Erythroblast (primary cell): ENCODE data around the gene CFAP43.
"Not testable (repeated sequence)": the region's sequence is repeated elsewhere in the genome, so short reads cannot be mapped to it uniquely, and the experiment has no call there.

ENCODE experiments used
- DNase-seq, 2 experiments: peaks; one replicate each; lab custom pipeline; 2025; lab: John Stamatoyannopoulos, UW
- GATA1 ChIP-seq: IDR thresholded peaks from 2 replicates; pipeline ENCODE4 v1.6.1; 2011; ENCODE audit warnings: low read depth, mild to moderate bottlenecking, control low read depth, low read length, moderate library complexity
- POLR2A ChIP-seq: IDR thresholded peaks from 2 replicates; pipeline ENCODE4 v1.6.1; 2011; ENCODE audit warnings: mild to moderate bottlenecking, low read length

The CFAP43 gene

DNA sequence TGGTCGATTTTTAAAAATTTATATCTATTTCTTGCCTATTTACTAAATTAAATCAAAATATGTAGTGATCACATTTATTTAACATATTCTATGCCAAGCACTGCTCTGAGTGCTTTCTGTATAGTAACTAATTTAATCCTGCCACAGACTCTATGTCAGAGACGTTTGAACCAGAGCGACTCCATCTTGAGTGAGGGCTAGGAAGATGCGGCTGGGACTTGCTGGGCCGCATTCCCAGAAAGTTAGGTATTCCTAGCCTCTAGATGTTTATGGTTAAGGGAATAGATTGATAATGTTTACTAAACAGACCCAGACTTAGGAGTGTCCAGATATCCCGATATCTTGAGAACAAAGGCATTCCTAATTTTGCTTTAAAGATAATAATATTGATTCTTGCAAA lies 19.3 kb upstream of the CFAP43 start:
- TF ChIP-seq GATA1 (no peak), POLR2A (no peak)
- DNase-seq = no peak

DNA sequence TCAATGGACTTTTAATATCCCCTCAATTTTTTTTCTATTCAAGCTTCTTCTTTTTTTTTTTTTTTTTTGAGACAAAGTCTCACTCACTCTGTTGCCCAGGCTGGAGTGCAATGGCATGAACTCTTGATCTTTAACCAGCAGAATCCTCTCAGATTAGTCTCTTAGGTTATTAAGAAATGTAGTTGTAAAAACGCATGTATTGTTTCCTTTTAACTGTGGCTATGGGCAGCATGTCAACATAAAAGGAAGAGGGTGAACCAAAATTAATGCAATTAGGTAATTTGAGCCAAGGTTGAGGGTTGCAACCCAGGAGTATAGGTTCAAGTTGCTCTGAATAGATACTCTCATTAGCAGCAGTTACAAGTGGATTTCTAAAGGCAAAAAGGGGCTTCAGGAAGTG lies 18.2 kb upstream of the CFAP43 start:
- no peak for TF ChIP-seq POLR2A
- no peak for TF ChIP-seq GATA1
- no peak for DNase-seq

DNA sequence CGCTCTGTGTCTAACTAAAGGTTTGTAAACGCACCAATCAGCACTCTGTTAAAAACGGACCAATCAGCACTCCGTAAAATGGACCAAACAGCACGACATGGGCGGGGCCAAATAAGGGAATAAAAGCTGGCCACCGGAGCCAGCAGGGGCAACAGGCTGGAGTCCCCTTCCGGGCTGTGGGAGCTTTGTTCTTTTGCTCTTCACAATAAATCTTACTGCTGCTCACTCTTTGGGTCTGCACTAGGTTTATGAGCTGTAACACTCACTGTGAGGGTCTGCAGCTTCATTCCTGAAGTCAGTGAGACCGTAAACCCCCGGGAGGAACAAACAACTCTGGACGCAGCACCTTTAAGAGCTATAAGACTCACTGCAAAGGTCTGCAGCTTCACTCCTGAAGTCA lies 16.8 kb upstream of the CFAP43 start:
- DNase-seq = not testable (repeated sequence)

DNA sequence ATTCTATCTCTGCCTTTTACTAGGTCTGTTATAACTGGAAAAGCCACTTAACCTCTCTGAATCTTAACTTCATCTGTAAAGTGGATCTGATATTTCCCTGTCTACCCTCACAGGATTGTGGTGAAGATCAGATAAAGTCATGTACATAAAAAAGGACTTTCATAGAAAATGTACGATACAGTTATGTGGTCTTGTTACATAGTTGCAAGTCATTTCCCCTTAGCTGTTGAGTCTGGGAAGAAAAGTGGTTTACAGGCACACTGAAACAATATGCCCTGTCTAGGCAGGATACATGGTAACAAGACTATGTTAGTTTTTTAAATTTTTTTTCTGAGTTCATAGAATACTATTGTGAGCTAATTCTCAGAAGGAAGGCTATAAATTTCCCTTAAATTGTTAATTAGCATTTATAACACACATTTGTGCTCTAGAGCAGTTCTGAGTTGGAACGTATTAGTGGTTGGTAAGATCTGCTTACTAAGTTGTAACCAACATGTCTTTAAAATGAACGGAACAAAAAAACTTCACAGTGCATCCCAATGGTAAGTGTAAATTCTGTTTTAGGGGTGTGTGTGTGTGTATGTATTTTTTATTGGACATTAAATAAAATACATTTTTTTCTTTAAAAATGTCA lies 15.5 kb upstream of the CFAP43 start:
- TF ChIP-seq GATA1 = no peak
- TF ChIP-seq POLR2A = no peak
- peak; percentile 48 to 53 for DNase-seq

DNA sequence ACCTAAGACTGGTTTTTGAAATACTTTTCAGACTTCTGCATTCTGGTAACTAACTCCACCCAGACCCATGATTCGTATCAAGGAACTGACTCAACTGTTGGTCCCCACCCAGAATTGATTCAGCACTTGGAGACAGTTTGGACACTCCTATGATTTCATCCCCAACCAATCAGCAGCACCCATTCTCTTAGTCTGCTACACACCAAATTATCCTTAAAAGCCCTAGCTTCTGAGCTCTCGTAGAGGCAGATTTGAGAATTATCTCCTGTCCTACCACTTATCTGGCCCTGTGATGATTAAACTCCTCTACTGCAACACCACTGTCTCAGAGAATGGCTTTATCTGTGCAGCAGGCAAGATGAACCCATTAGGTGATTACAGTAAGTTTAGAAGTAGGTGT lies 14.8 kb upstream of the CFAP43 start:
- peak; percentile 89 to 93 for DNase-seq
- TF ChIP-seq GATA1 = no peak
- TF ChIP-seq POLR2A = peak; percentile 72

DNA sequence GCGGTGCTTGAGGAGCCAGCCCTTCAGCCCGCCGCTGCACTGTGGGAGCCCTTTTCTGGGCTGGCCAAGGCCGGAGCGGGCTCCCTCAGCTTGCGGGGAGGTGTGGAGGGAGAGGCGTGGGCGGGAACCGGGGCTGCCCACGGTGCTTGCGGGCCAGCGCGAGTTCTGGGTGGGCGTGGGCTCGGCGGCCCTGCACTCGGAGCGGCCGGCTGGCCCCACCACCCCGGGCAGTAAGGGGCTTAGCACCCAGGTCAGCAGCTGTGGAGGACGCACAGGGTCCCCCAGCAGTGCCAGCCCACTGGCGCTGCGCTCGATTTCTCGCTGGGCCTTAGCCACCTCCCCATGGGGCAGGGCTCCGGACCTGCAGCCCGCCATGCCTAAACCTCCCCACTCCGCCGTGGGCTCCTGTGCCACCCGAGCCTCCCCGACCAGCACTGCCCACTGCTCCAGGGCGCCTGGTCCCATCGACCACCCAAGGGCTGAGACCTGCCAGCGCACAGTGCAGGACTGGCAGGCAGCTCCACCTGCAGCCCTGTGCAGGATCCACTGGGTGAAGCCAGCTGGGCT lies 13.0 kb upstream of the CFAP43 start:
- no peak for TF ChIP-seq GATA1
- TF ChIP-seq POLR2A = no peak
- no peak for DNase-seq

DNA sequence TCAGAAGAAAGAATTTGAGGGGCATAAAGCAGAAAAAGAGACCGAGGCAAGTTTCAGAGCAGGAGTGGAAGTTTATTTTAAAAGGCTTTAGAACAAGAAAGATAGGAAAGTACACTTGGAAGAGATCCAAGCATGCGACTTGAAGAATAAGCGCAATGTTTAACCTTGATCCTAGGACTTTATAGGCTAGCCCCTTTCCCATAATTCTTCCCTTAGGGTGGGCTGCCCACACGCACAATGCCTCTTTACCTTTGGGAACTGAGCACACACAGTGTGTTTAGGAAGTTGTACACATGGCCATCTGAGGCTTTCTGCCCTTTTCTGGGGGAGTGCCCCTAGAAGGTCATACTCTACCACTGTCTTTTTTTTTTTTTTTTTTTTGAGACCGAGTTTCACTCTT lies 11.3 kb upstream of the CFAP43 start:
- TF ChIP-seq POLR2A (no peak), GATA1 (no peak)
- DNase-seq = no peak

DNA sequence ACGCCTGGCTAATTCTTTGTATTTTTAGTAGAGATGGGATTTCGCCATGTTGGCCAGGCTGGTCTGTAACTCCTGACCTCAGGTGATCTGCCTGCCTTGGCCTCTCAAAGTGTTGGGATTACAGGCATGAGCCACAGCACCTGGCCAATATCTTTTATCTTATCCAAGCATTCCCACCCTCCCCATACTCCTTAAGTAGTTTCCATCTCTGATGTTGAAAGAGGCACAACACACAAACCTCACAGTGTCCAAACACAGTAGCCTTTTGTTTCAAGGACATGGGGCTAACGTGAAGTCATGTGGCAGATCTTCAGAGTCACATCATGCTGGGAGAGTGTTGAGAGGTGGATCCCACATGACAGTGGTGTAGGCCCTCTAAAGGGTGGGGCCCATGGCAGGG lies 10.8 kb upstream of the CFAP43 start:
- DNase-seq = not testable (repeated sequence)

DNA sequence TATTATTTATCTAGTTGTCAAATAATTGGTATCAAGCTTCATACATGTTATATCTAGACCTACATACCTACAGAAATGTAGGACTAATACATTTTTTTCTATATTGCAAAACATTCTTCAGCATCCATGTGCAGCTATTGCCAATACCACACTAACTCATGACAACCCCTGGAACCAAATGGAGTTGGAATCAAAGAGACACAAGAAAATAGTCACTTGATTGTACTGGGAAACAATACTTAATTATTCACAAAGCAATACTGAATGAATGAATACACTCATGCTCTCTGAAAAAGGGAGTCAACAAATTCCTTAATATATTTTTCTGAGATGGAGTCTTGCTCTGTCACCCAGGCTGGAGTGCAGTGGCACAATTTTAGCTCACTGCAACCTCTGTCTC lies 10.4 kb upstream of the CFAP43 start:
- no peak for TF ChIP-seq GATA1
- TF ChIP-seq POLR2A = no peak

DNA sequence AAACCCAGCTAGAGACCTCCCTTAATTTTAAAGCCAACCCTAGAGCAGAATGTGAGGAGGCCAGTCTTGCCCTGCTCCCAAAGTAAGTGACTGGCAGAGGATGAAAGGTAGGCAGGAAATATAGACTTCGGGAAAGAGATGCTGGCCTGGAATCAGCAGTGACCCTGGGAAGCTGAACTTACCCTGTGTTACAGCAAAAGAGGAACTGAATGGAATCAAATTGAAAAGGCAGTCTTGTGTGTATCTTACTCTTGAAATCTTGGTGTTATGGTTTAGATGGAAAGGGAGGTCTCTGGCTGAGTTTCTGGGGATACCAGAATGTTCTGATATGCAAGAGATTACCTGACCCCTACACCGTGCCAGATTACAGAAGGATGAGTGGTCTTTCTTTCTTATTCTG lies 7.9 kb upstream of the CFAP43 start:
- no peak for DNase-seq
- TF ChIP-seq POLR2A (no peak), GATA1 (no peak)

More for the DNA sequence above, 10.4 kb upstream of the CFAP43 start:
- no peak for DNase-seq

DNA sequence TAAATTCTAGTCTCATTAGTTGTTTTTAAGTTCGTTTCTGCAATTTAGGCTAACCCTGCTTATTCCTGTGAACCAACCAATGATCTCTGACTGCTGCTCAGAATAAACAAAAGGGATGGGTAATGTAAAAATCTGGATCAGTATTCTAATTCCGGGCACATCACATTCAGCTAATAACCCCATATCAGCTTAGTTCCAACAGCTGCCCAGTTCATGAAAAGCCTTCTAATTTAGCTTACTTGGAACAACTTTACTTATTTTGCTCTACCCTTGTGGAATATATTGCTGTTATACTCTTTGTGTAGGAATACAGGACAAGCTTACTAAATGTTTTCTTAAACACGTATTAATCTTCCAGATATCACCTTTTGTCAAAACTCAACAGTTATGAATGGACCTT lies 3.6 kb upstream of the CFAP43 start:
- TF ChIP-seq GATA1 (no peak), POLR2A (no peak)
- no peak for DNase-seq

DNA sequence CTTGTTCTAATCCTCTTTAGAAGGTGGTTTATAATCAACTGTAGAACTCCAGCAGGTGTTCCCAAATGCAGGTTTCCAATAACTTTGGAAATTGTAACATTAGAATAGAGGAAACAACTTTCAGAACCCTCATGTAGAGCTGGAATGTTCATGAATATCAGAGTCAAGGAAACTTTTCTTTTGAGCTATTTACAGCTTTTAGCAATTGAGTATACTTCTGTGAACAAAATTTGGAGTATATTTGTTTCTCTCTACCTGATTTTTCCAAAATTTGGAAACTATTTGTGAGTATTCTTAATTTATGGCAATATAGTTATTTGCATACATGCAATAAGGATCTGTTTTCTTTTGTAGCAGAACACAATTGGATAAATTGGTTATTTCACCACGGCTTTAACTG lies 2.8 kb upstream of the CFAP43 start:
- DNase-seq = no peak
- TF ChIP-seq POLR2A (no peak), GATA1 (no peak)

DNA sequence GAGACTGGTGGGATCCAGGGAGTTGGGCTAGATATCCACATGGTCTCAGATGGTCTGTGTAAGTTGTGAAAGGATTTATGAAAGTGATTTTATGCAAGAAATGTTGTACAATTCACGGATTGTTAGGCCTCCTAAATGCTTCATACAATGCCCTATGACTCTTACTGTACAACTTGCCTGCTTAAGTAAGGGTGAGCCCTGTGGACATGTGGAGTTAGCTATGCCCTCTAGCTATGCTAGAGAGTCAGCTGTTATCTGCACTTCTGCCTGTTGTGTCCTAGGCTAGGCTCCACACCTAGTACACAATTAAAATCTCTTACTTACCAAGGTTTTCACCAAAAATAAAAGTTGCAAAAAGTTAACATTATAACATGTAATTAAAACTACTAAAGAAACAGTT lies 1.7 kb upstream of the CFAP43 start:
- TF ChIP-seq GATA1 (no peak), POLR2A (peak; percentile 29)

DNA sequence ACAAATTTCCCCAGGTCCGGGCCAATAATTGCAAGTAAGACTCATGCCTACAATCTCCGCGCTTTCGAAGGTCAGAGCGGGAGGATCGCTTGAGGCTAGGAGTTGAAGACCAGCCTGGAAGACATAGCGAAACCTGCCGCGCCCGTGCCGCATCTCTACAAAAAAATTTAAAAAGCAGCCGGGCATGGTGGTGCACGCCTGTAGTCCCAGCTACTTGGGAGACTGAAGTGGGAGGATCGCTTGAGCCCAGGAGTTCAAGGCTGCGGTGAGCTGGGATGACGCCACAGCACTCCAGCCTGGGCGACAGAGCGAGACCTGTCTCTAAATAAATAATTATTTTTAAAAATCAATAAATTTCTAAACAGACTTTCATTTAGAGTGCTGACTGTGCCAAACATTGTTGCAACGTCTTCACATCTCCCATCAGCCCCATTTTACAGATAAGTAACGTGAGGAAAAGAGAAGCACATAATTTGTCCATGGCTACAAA lies 494 bp upstream of the CFAP43 start:
- DNase-seq = no peak
- no peak for TF ChIP-seq POLR2A

More for the DNA sequence above, 1.7 kb upstream of the CFAP43 start:
- DNase-seq = peak in 1 of 2 experiments; percentile 55

DNA sequence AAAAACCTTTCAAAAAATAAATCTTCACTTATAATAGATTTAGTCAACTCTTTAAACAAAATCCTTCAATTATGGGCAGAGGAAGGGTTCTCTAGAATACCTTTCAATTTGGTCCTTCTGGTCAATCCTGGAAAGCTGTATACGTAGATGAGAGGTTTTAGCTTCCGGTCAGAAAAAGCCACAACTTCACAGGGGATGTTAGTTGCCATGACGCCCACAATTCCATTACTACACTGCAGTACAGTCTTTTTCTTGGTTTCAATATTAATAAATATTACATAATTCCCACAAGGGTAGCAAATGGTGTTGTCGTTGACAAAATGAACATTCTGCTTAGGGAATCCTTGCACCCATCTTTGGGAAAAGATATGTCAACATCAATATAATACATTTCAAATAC lies 1.7 kb downstream of the CFAP43 start:
- no peak for TF ChIP-seq GATA1
- no peak for TF ChIP-seq POLR2A
- DNase-seq = peak in 1 of 2 experiments; percentile 7
